ENCODE results near the gene C17orf58.
"Not testable (repeated sequence)": the region's sequence is repeated elsewhere in the genome, so short reads cannot be mapped to it uniquely, and the experiment has no call there.

The C17orf58 gene

GRCh38 chr17:67999291-67999911, 3.1 kb upstream of the C17orf58 start:
- no peak for DNase-seq

- DNase-seq, result no peak
These were observed 2.2 kb upstream of the C17orf58 start for GRCh38 chr17:67998466-67998865.

GRCh38 chr17:67995570-67996263, 552 bp downstream of the C17orf58 start:
- DNase-seq, result peak in 8 of 14 donors; percentile 10 to 41 (median 28)

GRCh38 chr17:67994817-67995569, 1.3 kb downstream of the C17orf58 start:
- DNase-seq, result peak in 4 of 14 donors; percentile 9 to 75 (median 20)

- peak in 2 of 14 donors; percentile 55 to 73 for DNase-seq
These were observed 2.3 kb downstream of the C17orf58 start for GRCh38 chr17:67993998-67994361.

GRCh38 chr17:67993153-67993997, 2.9 kb downstream of the C17orf58 start:
- peak in 13 of 14 donors; percentile 38 to 94 (median 77) for DNase-seq

GRCh38 chr17:67992548-67993152, 3.6 kb downstream of the C17orf58 start:
- no peak for DNase-seq

GRCh38 chr17:67990909-67991308, 5.4 kb downstream of the C17orf58 start:
- no peak for DNase-seq

- no peak for DNase-seq
These were observed 12.9 kb downstream of the C17orf58 start for GRCh38 chr17:67983383-67983688.

GRCh38 chr17:67982686-67983382, 13.4 kb downstream of the C17orf58 start:
- DNase-seq, result peak in 1 of 14 donors; percentile 13

- DNase-seq, result peak in 1 of 14 donors; percentile 13
These were observed 14.1 kb downstream of the C17orf58 start for GRCh38 chr17:67982034-67982640.

- not testable (repeated sequence) for DNase-seq
These were observed 15.4 kb downstream of the C17orf58 start for GRCh38 chr17:67980883-67981282.

- DNase-seq, result peak in 4 of 14 donors; percentile 1 to 64 (median 4)
These were observed 15.8 kb downstream of the C17orf58 start for GRCh38 chr17:67980456-67980855.

- DNase-seq, result not testable (repeated sequence)
These were observed 20.0 kb downstream of the C17orf58 start for GRCh38 chr17:67976306-67976705.

GRCh38 chr17:67974598-67975066, 21.6 kb downstream of the C17orf58 start:
- DNase-seq, result no peak

- DNase-seq, result no peak
These were observed 22.1 kb downstream of the C17orf58 start for GRCh38 chr17:67974185-67974584.

GRCh38 chr17:67970783-67971182, 25.5 kb downstream of the C17orf58 start:
- no peak for DNase-seq

- peak in 8 of 14 donors; percentile 1 to 48 (median 13) for DNase-seq
These were observed 33.1 kb downstream of the C17orf58 start for GRCh38 chr17:67963145-67963572.

GRCh38 chr17:67962156-67962555, 34.1 kb downstream of the C17orf58 start:
- not testable (repeated sequence) for DNase-seq

GRCh38 chr17:67960276-67960675, 36.0 kb downstream of the C17orf58 start:
- DNase-seq, result not testable (repeated sequence)

- DNase-seq, result no peak
These were observed 36.8 kb downstream of the C17orf58 start for GRCh38 chr17:67959510-67959909.
